ENCODE results near the gene ARHGAP24. TPM values are rescaled to one million over a fixed set of nuclear protein-coding genes. Genes with fewer than 3 reads are reported as not detected.

Gene ARHGAP24
- 1.5 and 4.7 TPM in 2 replicates for total RNA-seq (2014; rRNA removed; shearing (Covaris generic); ENCODE audit: low replicate concordance)

- Histone ChIP-seq H3K27me3 (no peaks in the 10 kb centered on the region), H3K4me3 (peak within 1 kb of the TSS; percentile 67), H3K36me3 (no peaks in the 10 kb centered on the region), H3K9me3 (no peaks in the 10 kb centered on the region)
- DNase-seq: peak; percentile 92
Observed at GRCh38 chr4:85474818-85475630, at the start of gene ARHGAP24. Gene ARHGAP24, plus strand, starts transcription at chr4:85475150.

- no peaks in the 10 kb centered on the region for H3K9me3 ChIP-seq
- H3K36me3 ChIP-seq: no peaks in the 10 kb centered on the region
- no peak for DNase-seq
Observed at GRCh38 chr4:85426366-85426765, 48.6 kb upstream of the ARHGAP24 start.

GRCh38 chr4:85427123-85427522, 47.8 kb upstream of the ARHGAP24 start:
- Histone ChIP-seq H3K27me3 (no peaks in the 10 kb centered on the region), H3K4me3 (no peak overlapping the region), H3K9me3 (no peaks in the 10 kb centered on the region), H3K36me3 (no peaks in the 10 kb centered on the region)
- no peak for DNase-seq

More at GRCh38 chr4:85426366-85426765, 48.6 kb upstream of the ARHGAP24 start:
- Histone ChIP-seq H3K27me3 (no peaks in the 10 kb centered on the region), H3K4me3 (no peak overlapping the region)

GRCh38 chr4:85430226-85430625, 44.7 kb upstream of the ARHGAP24 start:
- Histone ChIP-seq H3K9me3 (no peaks in the 10 kb centered on the region), H3K4me3 (no peak overlapping the region), H3K27me3 (no peaks in the 10 kb centered on the region), H3K36me3 (no peaks in the 10 kb centered on the region)
- no peak for DNase-seq

- Histone ChIP-seq H3K4me3 (no peak overlapping the region), H3K36me3 (no peaks in the 10 kb centered on the region), H3K9me3 (no peaks in the 10 kb centered on the region), H3K27me3 (no peaks in the 10 kb centered on the region)
- no peak for DNase-seq
Observed at GRCh38 chr4:85430697-85431096, 44.3 kb upstream of the ARHGAP24 start.

GRCh38 chr4:85431156-85431555, 43.8 kb upstream of the ARHGAP24 start:
- Histone ChIP-seq H3K4me3 (no peak overlapping the region), H3K27me3 (no peaks in the 10 kb centered on the region), H3K9me3 (no peaks in the 10 kb centered on the region), H3K36me3 (no peaks in the 10 kb centered on the region)
- peak; percentile 11 for DNase-seq

GRCh38 chr4:85431881-85432485, 43.0 kb upstream of the ARHGAP24 start:
- Histone ChIP-seq H3K9me3 (no peaks in the 10 kb centered on the region), H3K27me3 (no peaks in the 10 kb centered on the region), H3K4me3 (no peak overlapping the region), H3K36me3 (no peaks in the 10 kb centered on the region)
- DNase-seq: no peak

- Histone ChIP-seq H3K27me3 (no peaks in the 10 kb centered on the region), H3K4me3 (no peak overlapping the region), H3K36me3 (no peaks in the 10 kb centered on the region), H3K9me3 (no peaks in the 10 kb centered on the region)
- no peak for DNase-seq
Observed at GRCh38 chr4:85445050-85445639, 29.8 kb upstream of the ARHGAP24 start.

GRCh38 chr4:85446141-85446861, 28.6 kb upstream of the ARHGAP24 start:
- no peak for DNase-seq
- no peak overlapping the region for H3K4me3 ChIP-seq
- H3K27me3 ChIP-seq: no peaks in the 10 kb centered on the region
- H3K36me3 ChIP-seq: no peaks in the 10 kb centered on the region
- no peaks in the 10 kb centered on the region for H3K9me3 ChIP-seq

- DNase-seq: no peak
- Histone ChIP-seq H3K36me3 (no peaks in the 10 kb centered on the region), H3K4me3 (no peak overlapping the region), H3K27me3 (no peaks in the 10 kb centered on the region), H3K9me3 (no peaks in the 10 kb centered on the region)
Observed at GRCh38 chr4:85448906-85449890, 25.8 kb upstream of the ARHGAP24 start.

GRCh38 chr4:85452058-85452731, 22.8 kb upstream of the ARHGAP24 start:
- no peak for DNase-seq
- Histone ChIP-seq H3K9me3 (no peaks in the 10 kb centered on the region), H3K4me3 (no peak overlapping the region), H3K27me3 (no peaks in the 10 kb centered on the region), H3K36me3 (no peaks in the 10 kb centered on the region)

GRCh38 chr4:85455942-85456341, 19.0 kb upstream of the ARHGAP24 start:
- H3K9me3 ChIP-seq: no peaks in the 10 kb centered on the region
- H3K36me3 ChIP-seq: no peaks in the 10 kb centered on the region
- no peak for DNase-seq

GRCh38 chr4:85457752-85458467, 17.0 kb upstream of the ARHGAP24 start:
- no peak overlapping the region for H3K4me3 ChIP-seq
- H3K9me3 ChIP-seq: no peaks in the 10 kb centered on the region
- H3K27me3 ChIP-seq: no peaks in the 10 kb centered on the region
- no peak for DNase-seq
- H3K36me3 ChIP-seq: no peaks in the 10 kb centered on the region

More at GRCh38 chr4:85455942-85456341, 19.0 kb upstream of the ARHGAP24 start:
- H3K27me3 ChIP-seq: no peaks in the 10 kb centered on the region
- no peak overlapping the region for H3K4me3 ChIP-seq

- Histone ChIP-seq H3K36me3 (no peaks in the 10 kb centered on the region), H3K4me3 (no peak overlapping the region), H3K27me3 (no peaks in the 10 kb centered on the region)
Observed at GRCh38 chr4:85459736-85460135, 15.2 kb upstream of the ARHGAP24 start.

GRCh38 chr4:85474356-85474755, 594 bp upstream of the ARHGAP24 start:
- Histone ChIP-seq H3K9me3 (no peaks in the 10 kb centered on the region), H3K4me3 (peak overlapping the region; percentile 67), H3K36me3 (no peaks in the 10 kb centered on the region), H3K27me3 (no peaks in the 10 kb centered on the region)
- DNase-seq: no peak

More at GRCh38 chr4:85459736-85460135, 15.2 kb upstream of the ARHGAP24 start:
- DNase-seq: no peak
- H3K9me3 ChIP-seq: no peaks in the 10 kb centered on the region

Data from MG63 (cell line).